Measurements from ENCODE around the gene PRR18. TPM values are rescaled to one million over a fixed set of nuclear protein-coding genes. Genes with fewer than 3 reads are reported as not detected.

The PRR18 gene
- total RNA-seq, 1 donor from 2014 or later = 0.13 TPM

GRCh38 chr6:166336847-166337246 lies 28.7 kb upstream of the PRR18 start:
- no peaks in the 10 kb centered on the region for H3K36me3 ChIP-seq (ENCODE audit: control insufficient read depth, insufficient read depth, low read length)
- no peak for DNase-seq (ENCODE audit: low read depth)
- H3K27me3 ChIP-seq (ENCODE audit: control insufficient read depth, insufficient read depth, low read length) = no peaks in the 10 kb centered on the region
- no peak for TF ChIP-seq CTCF (IDR thresholded peaks at IDR 0.05; ENCODE audit: insufficient read depth, low read length, poor library complexity, severe bottlenecking)
- no peak overlapping the region for H3K4me3 ChIP-seq (ENCODE audit: low read depth, low read length)

- no peak overlapping the region for H3K4me3 ChIP-seq (ENCODE audit: low read depth, low read length)
- no peaks in the 10 kb centered on the region for H3K27me3 ChIP-seq (ENCODE audit: control insufficient read depth, insufficient read depth, low read length)
- DNase-seq (ENCODE audit: low read depth) = no peak
- no peak for TF ChIP-seq CTCF (IDR thresholded peaks at IDR 0.05; ENCODE audit: insufficient read depth, low read length, poor library complexity, severe bottlenecking)
- H3K36me3 ChIP-seq (ENCODE audit: control insufficient read depth, insufficient read depth, low read length) = no peaks in the 10 kb centered on the region
These were observed 27.4 kb upstream of the PRR18 start for GRCh38 chr6:166335378-166336302.

GRCh38 chr6:166334878-166335277 lies 26.7 kb upstream of the PRR18 start:
- TF ChIP-seq CTCF (IDR thresholded peaks at IDR 0.05; ENCODE audit: insufficient read depth, low read length, poor library complexity, severe bottlenecking) = no peak
- Histone ChIP-seq H3K27me3 (ENCODE audit: control insufficient read depth, insufficient read depth, low read length) (no peaks in the 10 kb centered on the region), H3K4me3 (ENCODE audit: low read depth, low read length) (no peak overlapping the region), H3K36me3 (ENCODE audit: control insufficient read depth, insufficient read depth, low read length) (no peaks in the 10 kb centered on the region)
- no peak for DNase-seq (ENCODE audit: low read depth)

DNA sequence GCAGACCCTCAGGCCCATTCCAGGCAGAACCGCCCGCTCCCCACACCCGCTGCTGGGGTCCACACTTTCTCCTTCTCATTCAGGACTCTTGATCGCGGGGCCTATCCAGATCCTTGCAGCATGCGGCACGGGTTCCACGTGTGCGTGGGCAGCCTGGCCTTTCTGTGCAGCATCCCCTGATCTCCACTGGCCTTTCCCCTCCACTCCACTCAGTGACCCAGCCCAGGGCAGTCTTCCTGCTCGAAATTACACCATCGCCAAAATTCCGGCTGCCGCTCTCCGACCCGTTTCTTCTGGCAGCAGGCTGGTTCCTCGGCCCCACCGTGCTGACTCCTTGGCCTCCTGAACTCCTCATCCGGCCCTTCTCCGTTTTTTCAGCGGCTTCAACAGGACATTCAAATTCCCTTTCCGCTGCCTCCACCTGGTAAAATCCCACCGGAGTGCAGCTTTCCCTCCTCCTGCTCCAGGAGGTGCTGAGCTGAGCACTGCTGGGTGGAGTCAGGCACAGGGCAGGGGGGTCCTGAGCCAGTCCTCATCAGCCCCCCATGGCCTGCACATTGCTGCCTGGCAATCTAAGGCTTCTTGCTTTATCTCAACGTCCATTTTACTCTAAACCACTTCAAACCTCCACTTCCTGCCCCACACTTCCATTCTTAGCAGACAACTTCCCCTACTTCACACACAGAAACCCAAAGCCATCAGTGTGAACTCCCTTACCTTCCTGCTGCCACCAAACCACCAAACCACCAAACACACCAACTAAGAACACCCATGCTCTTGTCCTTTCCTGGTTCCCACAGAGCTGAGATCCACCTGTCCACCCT lies 25.2 kb upstream of the PRR18 start:
- Histone ChIP-seq H3K4me3 (ENCODE audit: low read depth, low read length) (no peak overlapping the region), H3K27me3 (ENCODE audit: control insufficient read depth, insufficient read depth, low read length) (no peaks in the 10 kb centered on the region), H3K36me3 (ENCODE audit: control insufficient read depth, insufficient read depth, low read length) (no peaks in the 10 kb centered on the region)
- TF ChIP-seq CTCF (IDR thresholded peaks at IDR 0.05; ENCODE audit: insufficient read depth, low read length, poor library complexity, severe bottlenecking) = no peak
- no peak for DNase-seq (ENCODE audit: low read depth)

DNA sequence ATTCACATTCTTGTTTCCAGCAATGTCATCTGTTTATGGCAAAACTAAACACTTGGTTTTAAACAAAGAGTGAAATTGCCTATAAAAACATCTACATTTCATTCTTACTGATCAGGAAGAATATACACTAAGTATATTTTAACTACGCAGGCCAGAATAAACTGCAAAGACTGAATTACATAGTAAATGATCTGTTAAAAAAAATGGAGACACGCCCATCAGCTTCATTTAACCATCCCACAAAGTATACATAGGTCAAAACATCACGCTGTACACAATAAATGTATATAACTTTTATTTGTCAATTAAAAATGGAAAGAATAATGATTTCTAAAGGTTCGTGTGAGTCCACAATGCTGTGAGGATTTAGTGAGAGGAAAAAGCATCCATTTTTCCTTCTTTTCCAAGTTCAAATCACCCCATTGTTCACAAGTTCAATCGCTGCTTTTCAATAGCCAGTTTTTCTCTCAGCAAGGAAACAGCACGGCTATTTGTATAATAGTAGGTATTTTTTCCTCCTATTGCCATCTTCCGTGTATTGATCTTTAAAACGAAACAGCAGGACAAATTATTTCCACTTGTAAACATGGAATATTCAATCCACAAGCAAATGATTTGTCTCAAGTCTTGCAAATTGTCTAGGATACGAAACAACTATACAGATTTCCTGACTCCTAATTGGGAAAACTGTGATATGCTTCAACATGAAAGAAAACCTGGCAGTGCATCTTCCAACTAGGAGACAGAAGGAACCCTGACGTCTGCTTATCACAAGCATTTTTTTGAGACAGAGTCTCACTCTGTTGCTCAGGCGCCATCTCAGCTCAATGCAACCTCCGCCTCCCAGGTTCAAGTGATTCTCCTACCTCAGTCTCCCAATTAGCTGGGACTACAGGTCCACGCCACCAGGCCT lies 23.6 kb upstream of the PRR18 start:
- Histone ChIP-seq H3K36me3 (ENCODE audit: control insufficient read depth, insufficient read depth, low read length) (no peaks in the 10 kb centered on the region), H3K27me3 (ENCODE audit: control insufficient read depth, insufficient read depth, low read length) (no peaks in the 10 kb centered on the region), H3K4me3 (ENCODE audit: low read depth, low read length) (no peak overlapping the region)
- TF ChIP-seq CTCF (IDR thresholded peaks at IDR 0.05; ENCODE audit: insufficient read depth, low read length, poor library complexity, severe bottlenecking) = no peak
- no peak for DNase-seq (ENCODE audit: low read depth)
